GM23248 (cell line): ENCODE measurements around the gene GSDMA. TPM values are rescaled to one million over a fixed set of nuclear protein-coding genes. Genes with fewer than 3 reads are reported as not detected.

Experiments
- DNase-seq: peaks from one replicate; pipeline ENCODE4 v3.0.0-alpha.2; 2015
- H2AFZ ChIP-seq: fragments of 200-600 bp; sonication (generic); 2 replicates; pipeline ENCODE4 v1.6.1; 2016; ENCODE audit warnings: antibody characterized with exemption
- H3F3A ChIP-seq: fragments of 200-600 bp; sonication (generic); 2 replicates; pipeline ENCODE4 v1.6.1; 2016; ENCODE audit warnings: mild to moderate bottlenecking, antibody characterized with exemption, mixed run types; ENCODE audit not compliant: insufficient read depth
- H3K27ac ChIP-seq: fragments of 200-600 bp; sonication (generic); 2 replicates; pipeline ENCODE4 v1.5.1; 2016; ENCODE audit warnings: mild to moderate bottlenecking
- H3K27me3 ChIP-seq: fragments of 200-600 bp; sonication (generic); replicated peaks from 2 replicates; pipeline ENCODE4 v1.6.1; 2016; ENCODE audit warnings: mild to moderate bottlenecking; ENCODE audit not compliant: insufficient read depth
- H3K36me3 ChIP-seq: fragments of 200-600 bp; sonication (generic); 2 replicates; pipeline ENCODE4 v1.6.1; 2016; ENCODE audit warnings: low read depth, mild to moderate bottlenecking
- H3K4me1 ChIP-seq: fragments of 200-600 bp; sonication (generic); 2 replicates; pipeline ENCODE4 v1.6.1; 2016; ENCODE audit warnings: mild to moderate bottlenecking; ENCODE audit not compliant: insufficient read depth
- H3K4me2 ChIP-seq: fragments of 200-600 bp; sonication (generic); one replicate; pipeline ENCODE4 v1.6.1; 2016; ENCODE audit warnings: mild to moderate bottlenecking; ENCODE audit not compliant: unreplicated experiment
- H3K4me3 ChIP-seq: fragments of 200-600 bp; sonication (generic); 2 replicates; pipeline ENCODE4 v1.5.1; 2016; ENCODE audit warnings: mild to moderate bottlenecking
- H3K79me2 ChIP-seq: fragments of 200-600 bp; sonication (generic); 2 replicates; pipeline ENCODE4 v1.6.1; 2016; ENCODE audit warnings: mild to moderate bottlenecking; ENCODE audit not compliant: insufficient read depth
- H3K9ac ChIP-seq: fragments of 200-600 bp; sonication (generic); 2 replicates; pipeline ENCODE4 v1.6.1; 2016; ENCODE audit warnings: mild to moderate bottlenecking
- H3K9me2 ChIP-seq: fragments of 200-600 bp; sonication (generic); 2 replicates; pipeline ENCODE4 v1.6.1; 2016; ENCODE audit warnings: mixed run types, mild to moderate bottlenecking, moderate library complexity; ENCODE audit not compliant: insufficient read depth
- H3K9me3 ChIP-seq: fragments of 200-600 bp; sonication (generic); one replicate; pipeline ENCODE4 v1.6.1; 2017; ENCODE audit warnings: low read depth
- H4K20me1 ChIP-seq: fragments of 200-600 bp; sonication (generic); 2 replicates; pipeline ENCODE4 v1.6.0; 2016; ENCODE audit not compliant: insufficient read depth
- EZH2 ChIP-seq: fragments of 200-600 bp; sonication (generic); IDR thresholded peaks from 2 replicates; pipeline ENCODE4 v1.6.1; 2018; ENCODE audit warnings: antibody characterized with exemption, mild to moderate bottlenecking; ENCODE audit not compliant: insufficient read depth, poor library complexity, severe bottlenecking
- EZH2phosphoT487 ChIP-seq: fragments of 200-600 bp; sonication (generic); IDR thresholded peaks from 2 replicates; pipeline ENCODE4 v1.6.1; 2018; ENCODE audit warnings: antibody characterized with exemption, moderate library complexity, mild to moderate bottlenecking, low read depth; ENCODE audit not compliant: insufficient read depth
- WGBS, 2 experiments: methylation state at CpG; one replicate each; pipeline ENCODE4 v1.1.6; 2015 to 2017; ENCODE audit warnings: low lambda C conversion rate in 2 of 2, low coverage in 1 of 2; ENCODE audit errors: missing lambda C conversion rate in 2 of 2; 5-methylcytosine and 5-hydroxymethylcytosine counted together
- in situ Hi-C: fragments of 300-500 bp; cut with MboI; formaldehyde crosslinking; loops from 2 replicates; pipeline ENCODE4 v1.15.0; 2020
- polyA plus RNA-seq: library from polyadenylated mRNA; unstranded; fragments of >200 nt; fragmentation: Nextera tagmentation; extraction: Ambion mirVana; gene quantifications from 2 replicates; pipeline ENCODE4 v1.2.1, GENCODE V29; 2016
- total RNA-seq: library from RNA; depleted of rRNA; stranded (reverse); fragments of >200 nt; shearing (Covaris generic); gene quantifications from 2 replicates; pipeline ENCODE4 v1.2.3, GENCODE V29; 2014

The GSDMA gene
- total and polyA plus RNA-seq, 2 experiments from 2014 or later: 0.21 TPM; not detected in 1

DNA sequence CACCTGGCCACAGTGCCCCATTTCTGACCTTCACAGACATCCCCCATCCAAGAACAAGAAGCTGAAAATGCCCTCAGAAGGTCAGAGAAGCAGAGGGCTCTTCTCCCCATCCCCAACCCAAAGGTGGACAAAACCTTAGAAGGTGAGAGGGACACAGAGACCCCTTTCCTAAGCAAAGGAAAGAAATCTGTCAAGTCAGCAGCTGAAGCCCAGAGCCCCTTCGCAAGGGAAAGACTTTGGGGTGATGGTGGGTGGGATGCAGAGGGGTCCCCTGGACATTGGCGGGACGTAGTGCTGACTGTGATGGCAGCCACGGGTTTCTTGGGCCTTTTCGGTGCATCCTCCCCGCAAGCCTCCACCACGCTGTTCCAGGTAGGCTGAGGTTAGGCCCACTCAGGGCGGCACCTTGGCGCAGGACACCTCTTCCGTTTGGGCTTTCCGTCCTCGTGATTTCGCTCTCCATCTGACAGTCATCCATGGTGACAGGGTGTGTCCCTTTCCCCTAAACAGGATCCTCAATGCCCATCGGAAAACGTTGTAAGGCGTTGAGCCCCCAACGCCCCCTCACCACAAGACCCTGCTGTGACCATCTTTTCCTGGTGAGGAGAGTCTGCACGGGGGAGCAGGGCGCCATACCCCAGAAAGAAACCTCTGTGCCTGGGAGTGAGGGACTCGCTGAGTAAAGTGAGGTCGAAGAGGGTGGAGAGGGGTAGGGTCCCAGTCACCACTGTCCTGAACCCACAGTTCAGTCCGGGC lies 10.7 kb upstream of the GSDMA start:
- no peak for DNase-seq
- H3K36me3 ChIP-seq: no peaks in the 10 kb centered on the region
- peak overlapping the region; percentile 77 for H2AFZ ChIP-seq
- WGBS, 2 experiments: 58 to 62% methylated on average over 22 of the region's 22 CpGs
- H3K79me2 ChIP-seq: no peaks in the 10 kb centered on the region
- H4K20me1 ChIP-seq: no peaks in the 10 kb centered on the region
- in situ Hi-C loops: no loop called here
- H3F3A ChIP-seq: peaks cover 9% of the 10 kb centered on the region; the same call in 1 of the 2 replicates
- H3K9ac ChIP-seq: no peak overlapping the region; the same call in 1 of the 2 replicates
- no peaks in the 10 kb centered on the region for H3K9me2 ChIP-seq
- no peaks in the 10 kb centered on the region for H3K27me3 ChIP-seq
- peak overlapping the region; percentile 71 for H3K4me2 ChIP-seq
- TF ChIP-seq EZH2: no peak
- no peak for TF ChIP-seq EZH2phosphoT487
- no peaks in the 10 kb centered on the region for H3K9me3 ChIP-seq
- H3K4me1 ChIP-seq: no peaks in the 10 kb centered on the region; the same call in 1 of the 2 replicates
- H3K27ac ChIP-seq: no peak overlapping the region
- peak overlapping the region; percentile 69 for H3K4me3 ChIP-seq

- Histone ChIP-seq H3K4me1 (no peaks in the 10 kb centered on the region; the same call in 1 of the 2 replicates), H3F3A (peaks cover 9% of the 10 kb centered on the region; the same call in 1 of the 2 replicates), H3K27ac (no peak overlapping the region), H3K36me3 (no peaks in the 10 kb centered on the region), H4K20me1 (no peaks in the 10 kb centered on the region), H3K9ac (peak overlapping the region; percentile 67), H3K4me3 (peak overlapping the region; percentile 69), H3K79me2 (no peaks in the 10 kb centered on the region), H3K27me3 (no peaks in the 10 kb centered on the region), H3K4me2 (peak overlapping the region; percentile 75), H3K9me2 (no peaks in the 10 kb centered on the region), H3K9me3 (no peaks in the 10 kb centered on the region), H2AFZ (peak overlapping the region; percentile 97)
- 1 to 2% methylated on average over 10 to 55 of the region's 55 CpGs for WGBS, 2 experiments
- TF ChIP-seq EZH2: no peak
- TF ChIP-seq EZH2phosphoT487: no peak
- peak; percentile 96 for DNase-seq
- in situ Hi-C loops: no loop called here
Observed at GRCh38 chr17:39952680-39953470, 9.9 kb upstream of the GSDMA start.

DNA sequence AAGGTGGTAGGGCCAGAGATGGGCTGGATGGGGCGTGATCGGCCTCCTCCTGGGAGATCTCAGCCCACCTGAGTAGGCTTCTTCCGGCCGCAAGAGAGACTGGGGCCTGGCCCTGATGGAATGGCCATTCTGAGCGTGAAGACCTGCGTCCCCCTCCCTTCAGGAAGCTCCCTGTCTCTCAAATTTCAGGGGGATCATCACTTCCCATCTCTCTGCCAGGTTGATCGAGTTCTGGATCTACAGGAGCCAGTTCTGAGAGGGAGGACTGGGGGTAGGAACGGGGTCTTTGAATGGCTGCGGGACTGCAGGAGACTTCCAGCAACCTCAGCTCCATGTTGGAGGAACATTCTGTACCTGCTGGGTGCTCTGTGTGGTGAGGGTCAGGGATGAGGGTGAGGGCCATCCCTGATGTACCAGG lies 9.3 kb upstream of the GSDMA start:
- H3F3A ChIP-seq: peaks cover 9% of the 10 kb centered on the region; the same call in 1 of the 2 replicates
- DNase-seq: no peak
- peak overlapping the region; percentile 59 for H3K4me3 ChIP-seq
- H3K27me3 ChIP-seq: no peaks in the 10 kb centered on the region
- H3K9me2 ChIP-seq: no peaks in the 10 kb centered on the region
- WGBS, 2 experiments: 27 to 31% methylated on average over 9 of the region's 9 CpGs
- no peaks in the 10 kb centered on the region for H4K20me1 ChIP-seq
- no peaks in the 10 kb centered on the region; the same call in 1 of the 2 replicates for H3K4me1 ChIP-seq
- H3K36me3 ChIP-seq: no peaks in the 10 kb centered on the region
- H3K27ac ChIP-seq: no peak overlapping the region
- H3K9me3 ChIP-seq: no peaks in the 10 kb centered on the region
- H3K4me2 ChIP-seq: peak overlapping the region; percentile 75
- H3K9ac ChIP-seq: peak overlapping the region; percentile 67
- H3K79me2 ChIP-seq: no peaks in the 10 kb centered on the region
- H2AFZ ChIP-seq: peak overlapping the region; percentile 97
- TF ChIP-seq EZH2 (no peak), EZH2phosphoT487 (no peak)
- in situ Hi-C loops: no loop called here

- no peak overlapping the region for H2AFZ ChIP-seq
- DNase-seq: no peak
- H3K4me3 ChIP-seq: no peak overlapping the region
- H3K9me2 ChIP-seq: no peaks in the 10 kb centered on the region
- 65% methylated on average over 4 of the region's 4 CpGs for WGBS, 2 experiments
- H3K4me1 ChIP-seq: peaks cover 4% of the 10 kb centered on the region
- H3K79me2 ChIP-seq: no peaks in the 10 kb centered on the region
- TF ChIP-seq EZH2: no peak
- TF ChIP-seq EZH2phosphoT487: no peak
- in situ Hi-C loops: no loop called here
- H3K9me3 ChIP-seq: no peaks in the 10 kb centered on the region
- no peaks in the 10 kb centered on the region for H3K27me3 ChIP-seq
- H4K20me1 ChIP-seq: no peaks in the 10 kb centered on the region
- H3K36me3 ChIP-seq: no peaks in the 10 kb centered on the region
- H3K27ac ChIP-seq: no peak overlapping the region
- peaks cover 9% of the 10 kb centered on the region; the same call in 1 of the 2 replicates for H3F3A ChIP-seq
- H3K9ac ChIP-seq: no peak overlapping the region
- no peak overlapping the region for H3K4me2 ChIP-seq
Observed at GRCh38 chr17:39954876-39955275, 7.9 kb upstream of the GSDMA start.
